BJ (cell line): ENCODE data around the gene PGAM5. TPM values are rescaled to one million over a fixed set of nuclear protein-coding genes. Genes with fewer than 3 reads are reported as not detected.

Experiments used
- CTCF ChIA-PET: fragments of 350-600 bp; formaldehyde crosslinking; extraction: SDS; loops from one replicate; lab custom pipeline; 2021; ENCODE audit warnings: antibody characterized with exemption, inconsistent platforms; lab: Yijun Ruan, JAX
- POLR2A ChIA-PET: fragments of 300-600 bp; sonication (Branson Sonifier 250); formaldehyde crosslinking; extraction: SDS; loops from one replicate; lab custom pipeline; 2021; ENCODE audit warnings: antibody characterized with exemption; lab: Charles Lee
- DNase-seq: peaks from one replicate; pipeline ENCODE4 v3.0.0-alpha.2; 2011; ENCODE audit warnings: low read depth
- H3K27me3 ChIP-seq: 2 replicates; pipeline ENCODE4 v1.6.0; 2011; ENCODE audit warnings: low read length; ENCODE audit not compliant: control insufficient read depth, insufficient read depth
- H3K36me3 ChIP-seq: 2 replicates; pipeline ENCODE4 v1.5.1; 2011; ENCODE audit warnings: low read length; ENCODE audit not compliant: control insufficient read depth, insufficient read depth
- H3K4me3 ChIP-seq: 2 replicates; pipeline ENCODE4 v1.5.1; 2011; ENCODE audit warnings: low read depth, mild to moderate bottlenecking, control low read depth, low read length
- CTCF ChIP-seq: IDR thresholded peaks from 2 replicates; pipeline ENCODE4 v1.5.1; 2011; ENCODE audit warnings: low read depth, mild to moderate bottlenecking, control low read depth, inconsistent platforms, low read length, moderate library complexity; ENCODE audit not compliant: insufficient read depth
- polyA plus RNA-seq: library from polyadenylated mRNA; depleted of rRNA; stranded (reverse); fragments of >200 nt; gene quantifications from 2 replicates; pipeline ENCODE4 v1.2.3, GENCODE V29; 2011

Gene PGAM5
- polyA plus RNA-seq, 1 experiment = 17.7 TPM

GRCh38 chr12:132700212-132700822 lies 10.3 kb upstream of the PGAM5 start:
- CTCF ChIA-PET = no interaction called here
- peaks cover 6% of the 10 kb centered on the region for H3K36me3 ChIP-seq
- no peak for TF ChIP-seq CTCF
- no peaks in the 10 kb centered on the region for H3K27me3 ChIP-seq
- POLR2A ChIA-PET = no interaction called here
- DNase-seq = peak; percentile 8
- H3K4me3 ChIP-seq = no peak overlapping the region

- peaks cover 6% of the 10 kb centered on the region for H3K36me3 ChIP-seq
- ChIA-PET POLR2A (no interaction called here), CTCF (no interaction called here)
- TF ChIP-seq CTCF = no peak
- H3K4me3 ChIP-seq = no peak overlapping the region
- DNase-seq = no peak
- H3K27me3 ChIP-seq = no peaks in the 10 kb centered on the region
Observed at GRCh38 chr12:132702640-132703039, 8.0 kb upstream of the PGAM5 start.

GRCh38 chr12:132703641-132704040 lies 7.0 kb upstream of the PGAM5 start:
- H3K36me3 ChIP-seq = peaks cover 6% of the 10 kb centered on the region
- no peaks in the 10 kb centered on the region for H3K27me3 ChIP-seq
- TF ChIP-seq CTCF = no peak
- CTCF ChIA-PET = no interaction called here
- POLR2A ChIA-PET = no interaction called here
- DNase-seq = no peak
- H3K4me3 ChIP-seq = no peak overlapping the region

- CTCF ChIA-PET = interaction anchor here (1.5 kb wide), 1 partner anchor 69 kb away, joined by 5 read pairs; no protein-coding TSS in a partner anchor
- DNase-seq = no peak
- Histone ChIP-seq H3K36me3 (peaks cover 2% of the 10 kb centered on the region; the same call in 1 of the 2 replicates), H3K27me3 (no peaks in the 10 kb centered on the region), H3K4me3 (no peak overlapping the region)
- no peak for TF ChIP-seq CTCF
- POLR2A ChIA-PET = no interaction called here
Observed at GRCh38 chr12:132707241-132707640, 3.4 kb upstream of the PGAM5 start.

GRCh38 chr12:132708150-132708549 lies 2.5 kb upstream of the PGAM5 start:
- no peaks in the 10 kb centered on the region; the same call in 1 of the 2 replicates for H3K36me3 ChIP-seq

More at GRCh38 chr12:132708150-132708549, 2.5 kb upstream of the PGAM5 start:
- ChIA-PET POLR2A (no interaction called here), CTCF (interaction anchor here (0.7 to 1.5 kb wide), 2 partner anchors 62 to 69 kb away, joined by 3 to 5 read pairs; no protein-coding TSS in a partner anchor)
- Histone ChIP-seq H3K4me3 (no peak overlapping the region), H3K27me3 (no peaks in the 10 kb centered on the region)
- TF ChIP-seq CTCF = no peak
- DNase-seq = no peak
